ENCODE results near the gene ZNF853.

GRCh38 chr7:6604458-6604857 lies 11.0 kb upstream of the ZNF853 start:
- TF ChIP-seq TCF7L2 (IDR thresholded peaks at IDR 0.05; ENCODE audit: low read depth, low read length) (no peak), CTCF (IDR thresholded peaks at IDR 0.05) (no peak), POLR2AphosphoS5 (IDR thresholded peaks at IDR 0.05; ENCODE audit: low read depth, low read length) (no peak), SIN3A (IDR thresholded peaks at IDR 0.05; ENCODE audit: borderline replicate concordance, insufficient read depth, low read depth, low read length) (no peak)
